Activated CD4-positive, alpha-beta T cell treated with anti-CD3 and anti-CD28 coated beads, Interleukin-2, amount 50 U/mL, for 16 hours (primary cell): ENCODE results near the gene APPL2.
"Not testable (repeated sequence)": the region's sequence is repeated elsewhere in the genome, so short reads cannot be mapped to it uniquely, and the experiment has no call there.

Source experiments
- DNase-seq: peaks from one replicate; pipeline ENCODE4 v3.0.0-alpha.2; 2020

APPL2 gene

DNA sequence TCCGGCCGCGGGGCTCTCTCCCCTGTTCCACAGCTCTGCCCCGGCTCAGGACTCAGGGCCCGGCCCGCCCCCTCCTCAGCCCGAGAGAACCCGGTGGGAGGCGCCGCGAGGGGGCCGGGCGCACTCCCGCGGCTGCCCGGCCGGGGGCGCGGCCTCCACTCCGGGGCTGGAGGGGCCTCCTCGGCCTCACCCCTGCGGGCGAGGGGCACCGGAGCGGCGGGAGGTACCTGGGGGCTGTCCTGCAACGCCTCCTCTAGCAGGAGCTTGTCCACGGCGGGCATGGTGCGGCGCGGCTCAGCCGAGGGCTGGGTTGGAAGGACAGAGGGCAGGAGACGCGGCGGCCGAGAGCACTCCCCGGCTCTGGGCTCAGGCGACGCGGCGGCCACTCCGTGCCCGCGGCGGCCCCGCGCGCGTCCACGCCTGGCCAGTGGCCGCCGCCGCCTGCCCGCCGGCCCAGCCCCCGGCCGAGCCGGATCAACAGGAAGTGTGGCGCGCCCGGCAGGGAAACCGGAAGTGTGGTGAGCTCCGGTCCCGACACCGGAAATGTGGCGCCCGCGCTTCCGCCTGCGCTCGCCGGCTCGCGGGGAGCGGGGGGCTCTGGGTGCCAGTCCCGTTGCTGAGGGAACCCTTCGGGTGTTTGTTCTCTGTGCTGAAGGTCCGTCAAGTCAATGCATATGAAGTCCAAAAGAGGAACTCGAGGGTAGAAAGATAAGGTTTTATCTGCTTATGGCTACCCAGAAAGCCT lies at the start of gene APPL2:
TSS of gene APPL2 (minus strand) at position 443 of the 745 bp plus-strand sequence. CDS start at position 281, 162 bp downstream.
- peak; percentile 86 for DNase-seq

DNA sequence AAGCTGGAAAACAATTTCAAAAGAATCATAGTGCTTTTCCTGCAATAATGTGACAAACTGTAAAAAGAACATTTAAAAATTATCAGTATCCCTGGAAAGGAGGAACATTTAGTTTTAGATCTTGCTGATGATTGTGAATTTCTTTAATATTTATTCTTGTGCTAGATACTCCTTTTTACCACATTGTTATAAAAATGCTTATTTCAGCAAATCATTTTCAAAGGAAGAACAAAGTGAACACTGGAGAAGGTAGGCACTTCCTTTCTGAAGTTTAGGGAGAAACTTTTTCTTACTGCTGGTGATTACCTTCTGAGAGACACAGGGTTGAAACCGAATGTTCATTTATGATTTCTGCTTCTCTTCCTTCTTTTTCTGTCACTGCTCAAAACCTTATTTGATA lies 49.4 kb upstream of the APPL2 start:
- DNase-seq, result no peak

DNA sequence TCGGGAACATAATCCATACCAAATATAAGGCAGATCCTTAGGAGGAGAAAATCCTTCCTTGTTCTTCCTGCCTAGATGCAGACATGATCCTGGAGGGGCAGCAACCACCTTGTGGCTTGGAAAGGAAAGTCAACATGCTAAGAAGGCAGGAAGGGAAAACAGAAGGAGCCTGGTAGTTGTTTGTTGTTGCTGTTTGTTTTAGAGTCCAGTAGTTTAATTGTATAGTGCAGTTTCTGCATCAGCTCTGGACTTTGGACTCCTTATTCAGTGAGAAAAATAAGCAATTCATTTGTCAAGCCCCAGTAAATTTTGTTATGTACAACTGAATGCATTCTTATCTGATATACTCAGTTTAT lies 45.7 kb upstream of the APPL2 start:
- DNase-seq, result no peak

DNA sequence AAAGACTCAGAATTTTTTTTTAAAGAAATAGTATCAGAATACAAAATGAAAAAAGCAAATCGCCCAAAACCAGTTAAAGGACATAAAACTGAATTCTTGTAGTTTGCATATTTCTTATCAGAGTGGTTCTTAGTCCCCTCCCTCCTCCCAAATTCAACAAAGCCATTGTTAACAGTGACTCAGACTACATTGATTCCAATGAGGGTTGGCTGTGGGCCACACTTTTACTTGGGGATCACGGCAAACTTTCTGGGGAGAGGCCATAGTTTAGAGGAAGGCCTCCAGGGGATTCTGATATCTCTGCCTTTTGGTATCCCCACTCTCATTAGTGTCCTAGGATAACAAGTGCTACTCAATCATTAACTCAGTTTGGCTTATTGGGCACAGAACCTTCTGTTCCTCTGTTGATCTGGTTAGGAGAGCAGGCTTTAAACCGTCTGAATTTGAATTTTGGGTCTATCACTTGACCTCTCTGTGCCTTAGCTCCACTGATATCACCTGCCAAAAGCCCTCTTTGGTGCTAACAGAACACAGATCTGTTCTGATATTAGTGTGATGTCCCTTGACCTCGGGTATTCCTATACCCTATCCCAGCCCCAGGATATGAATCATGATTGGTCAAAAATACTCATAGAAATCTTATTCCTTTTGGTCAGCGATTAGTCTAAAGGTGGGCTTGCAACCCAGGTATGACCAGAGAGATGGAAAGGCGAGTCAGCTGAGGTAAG lies 45.2 kb upstream of the APPL2 start:
- DNase-seq, result no peak

DNA sequence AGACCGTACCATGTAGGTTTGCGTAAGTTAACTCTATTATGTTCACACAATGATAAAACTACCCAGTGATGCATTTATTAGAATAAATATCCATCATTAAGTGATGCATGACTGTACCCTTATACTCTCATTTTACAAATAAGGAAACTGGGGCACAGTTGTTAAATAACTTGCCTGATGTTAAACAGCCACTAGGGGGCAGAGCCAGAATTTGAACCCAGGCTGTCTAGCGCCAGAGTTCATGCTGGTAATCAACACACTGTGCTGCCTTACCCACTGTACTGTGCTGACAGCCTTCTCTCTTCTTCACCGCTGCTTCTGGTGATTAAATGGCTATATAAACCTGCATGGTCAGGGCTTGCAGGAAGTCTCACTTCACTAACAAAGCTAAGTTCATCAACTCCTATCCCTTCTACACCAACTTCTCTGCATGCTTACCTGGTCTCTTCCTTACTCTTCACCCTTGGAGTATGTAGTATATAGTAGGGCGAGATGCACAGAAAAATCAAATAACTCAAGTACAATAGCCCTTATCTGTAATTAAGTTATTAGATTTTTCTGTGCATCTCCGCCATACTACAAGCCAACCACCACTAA lies 43.6 kb upstream of the APPL2 start:
- peak; percentile 63 for DNase-seq

DNA sequence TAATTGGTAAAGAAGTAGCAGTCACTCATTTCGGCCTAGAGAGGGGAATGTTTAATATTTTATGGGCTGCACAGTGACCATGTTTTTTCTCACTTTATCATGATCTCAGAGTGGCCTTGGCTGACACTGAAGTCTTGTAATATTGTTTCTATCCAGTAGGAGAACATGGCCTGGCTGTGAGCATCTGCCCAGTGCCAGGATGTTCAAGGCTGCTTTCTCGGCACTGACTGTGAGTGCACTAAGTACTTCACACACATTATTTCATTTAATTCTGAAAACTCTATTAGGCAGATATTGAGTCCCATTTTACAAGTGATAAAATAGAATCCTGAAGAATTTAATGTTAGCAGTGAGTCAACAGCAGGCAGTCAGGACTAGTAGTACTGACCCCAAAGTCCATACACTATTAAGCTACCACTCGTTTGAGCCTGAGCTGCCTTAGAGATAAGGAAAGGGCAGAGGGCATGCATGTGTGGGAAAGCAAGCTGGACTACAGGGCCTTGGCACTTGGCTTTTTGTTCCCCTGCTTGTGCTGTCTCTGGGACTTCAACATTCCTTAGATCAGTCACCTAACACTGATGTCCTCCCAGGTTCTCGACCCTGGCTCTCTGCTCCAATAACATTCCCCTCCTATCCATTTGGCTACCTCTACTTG lies 42.2 kb upstream of the APPL2 start:
- DNase-seq, result no peak

DNA sequence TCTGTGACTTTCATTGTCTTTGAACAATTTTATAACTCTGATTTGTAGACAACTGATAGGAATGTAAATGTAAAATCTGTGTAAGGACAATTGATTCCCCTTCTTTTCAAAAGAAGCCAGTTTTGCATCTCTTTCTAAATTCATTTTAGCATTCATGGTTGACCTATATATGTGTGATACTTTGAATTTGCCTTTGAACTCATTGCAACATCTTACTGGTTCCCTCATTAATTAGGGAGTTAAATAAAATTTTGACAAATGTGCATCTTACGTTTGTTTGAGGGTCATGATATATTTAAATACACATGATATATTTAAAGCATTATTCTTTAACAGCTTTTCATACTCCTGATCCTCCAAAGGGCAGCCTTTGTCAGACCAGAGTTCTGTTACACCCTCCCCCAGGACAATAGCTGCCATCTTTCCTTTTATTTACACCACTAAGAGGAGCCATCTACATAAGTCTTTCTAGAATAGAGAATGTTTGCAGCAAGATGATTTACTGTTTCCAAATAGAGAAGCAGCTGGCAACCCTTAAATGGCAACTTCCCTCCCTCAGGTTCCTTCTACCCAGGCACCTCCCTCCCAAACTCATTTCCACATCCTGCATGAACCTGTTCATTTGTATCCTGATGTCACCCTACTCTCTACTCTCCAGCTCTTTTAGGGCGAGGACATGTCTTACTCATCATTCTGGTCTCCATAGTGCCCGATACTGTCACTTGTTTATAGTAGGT lies 40.2 kb upstream of the APPL2 start:
- DNase-seq, result no peak

GRCh38 chr12:105274571-105274970 lies 38.6 kb upstream of the APPL2 start:
- DNase-seq, result no peak

DNA sequence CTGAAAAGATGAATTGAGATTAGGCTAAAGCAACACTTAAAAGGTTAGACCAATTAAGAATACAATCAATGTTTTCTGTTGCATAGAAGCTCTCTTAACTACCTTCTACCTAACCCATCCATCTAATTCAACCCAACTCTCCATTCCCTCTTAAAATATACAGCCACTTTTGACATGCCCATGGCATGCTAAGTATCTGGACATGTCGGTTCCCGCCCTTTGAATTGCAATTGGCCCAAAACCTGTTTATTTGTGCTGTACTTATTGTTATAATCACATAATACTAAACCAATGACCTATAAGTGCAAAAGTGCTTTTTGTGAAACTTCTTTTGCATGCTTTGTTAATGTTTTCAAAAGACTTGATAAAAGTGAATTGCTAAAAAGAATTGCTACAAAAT lies 37.6 kb upstream of the APPL2 start:
- no peak for DNase-seq

- DNase-seq, result no peak
Observed at GRCh38 chr12:105272814-105273416, 36.9 kb upstream of the APPL2 start.

- DNase-seq, result no peak
Observed at GRCh38 chr12:105272152-105272551, 36.2 kb upstream of the APPL2 start.

- DNase-seq, result no peak
Observed at GRCh38 chr12:105271364-105271763, 35.4 kb upstream of the APPL2 start.

- no peak for DNase-seq
Observed at GRCh38 chr12:105270671-105271255, 34.8 kb upstream of the APPL2 start.

GRCh38 chr12:105267711-105268110 lies 31.7 kb upstream of the APPL2 start:
- DNase-seq, result no peak

DNA sequence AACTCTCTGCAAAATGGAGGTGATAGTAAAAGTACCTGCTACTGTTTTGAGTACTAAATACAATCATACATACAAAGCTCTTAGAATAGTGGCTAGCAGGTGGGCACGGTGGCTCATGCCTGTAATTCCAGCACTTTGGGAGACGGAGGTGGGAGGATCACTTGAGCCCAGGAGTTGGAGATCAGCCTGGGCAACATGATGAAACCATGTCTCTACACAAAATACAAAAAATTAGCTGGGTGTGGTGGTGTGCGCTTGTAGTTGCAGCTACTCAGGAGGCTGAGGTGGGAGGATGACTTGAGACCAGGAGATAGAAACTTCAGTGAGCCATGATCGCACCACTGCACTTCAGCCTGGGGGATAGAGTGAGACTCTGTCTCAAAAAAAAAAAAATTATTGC lies 28.8 kb upstream of the APPL2 start:
- DNase-seq, result no peak

DNA sequence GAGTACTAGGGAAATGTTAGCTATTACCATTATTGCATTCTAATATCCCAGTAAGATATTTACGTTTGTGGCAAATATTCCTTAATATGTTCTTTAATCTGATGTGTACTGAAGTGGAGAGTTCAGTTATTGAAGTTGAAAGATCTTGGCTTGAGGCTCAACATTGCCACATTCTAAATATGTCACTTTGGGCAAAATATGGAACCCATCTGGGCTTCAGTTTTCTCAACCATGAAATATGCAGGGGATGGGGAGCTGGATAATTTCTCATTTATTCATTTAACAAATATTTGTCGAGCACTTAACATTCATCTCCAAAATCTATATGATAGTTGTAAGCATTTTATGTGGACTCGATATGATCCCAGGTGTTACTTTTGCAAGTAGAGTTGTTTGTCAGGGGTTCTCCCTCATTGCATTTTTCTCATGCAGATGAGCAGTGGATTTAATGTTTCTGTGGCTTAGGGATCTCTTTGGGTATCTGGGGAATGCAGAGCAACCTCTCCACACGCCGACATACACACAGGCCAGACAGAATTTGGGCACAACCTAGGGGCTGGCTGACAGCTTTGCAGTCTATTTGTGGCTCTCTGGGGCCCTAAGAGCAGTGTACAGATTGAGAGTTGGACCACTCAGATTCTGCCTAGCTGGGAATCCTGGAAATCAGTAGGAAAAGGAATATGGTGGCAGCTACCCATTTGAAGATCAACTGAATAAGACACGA lies 26.6 kb upstream of the APPL2 start:
- no peak for DNase-seq

DNA sequence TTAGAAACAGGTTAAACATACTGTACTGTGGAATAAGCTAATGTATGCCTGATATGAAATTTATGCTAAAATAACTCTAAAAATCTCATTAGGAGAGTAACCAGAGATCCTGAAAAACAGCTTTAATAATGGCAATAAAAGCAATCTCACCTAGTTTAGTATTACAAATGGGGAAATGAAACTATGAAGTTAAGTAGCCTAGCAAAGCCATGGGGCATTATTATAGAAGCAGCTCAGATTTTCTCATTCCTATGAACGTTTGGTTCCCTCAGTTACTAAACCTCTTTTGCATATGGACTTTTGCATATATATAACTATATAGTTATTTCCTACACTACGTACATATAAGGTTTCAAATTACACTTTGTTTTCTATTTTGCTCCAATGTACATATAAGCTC lies 25.0 kb upstream of the APPL2 start:
- no peak for DNase-seq

DNA sequence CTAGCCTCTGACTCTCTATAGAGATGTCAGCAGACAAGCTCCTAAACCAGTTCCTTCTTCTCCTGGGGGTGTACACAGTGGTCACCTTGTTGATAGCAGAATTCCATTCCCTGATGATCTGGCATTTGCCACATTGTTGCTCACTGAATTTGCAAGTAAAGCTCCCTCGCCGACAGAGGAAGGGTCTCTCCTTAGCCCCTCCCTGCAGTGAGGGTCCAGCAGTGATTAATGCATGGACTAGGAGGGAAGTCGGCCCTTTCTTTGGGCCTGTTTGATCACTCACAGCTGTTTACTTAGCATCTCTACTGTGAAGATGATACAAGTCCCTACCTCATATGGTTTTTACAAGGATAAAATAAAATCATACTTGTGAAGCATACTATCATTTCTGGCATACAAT lies 23.3 kb upstream of the APPL2 start:
- DNase-seq, result no peak

GRCh38 chr12:105257321-105257728 lies 21.4 kb upstream of the APPL2 start:
- DNase-seq, result no peak

- no peak for DNase-seq
Observed at GRCh38 chr12:105256921-105257320, 20.9 kb upstream of the APPL2 start.

- not testable (repeated sequence) for DNase-seq
Observed at GRCh38 chr12:105256431-105256830, 20.5 kb upstream of the APPL2 start.
